Thymus (tissue), 11 donors: ENCODE data around the gene COL10A1. TPM values are rescaled to one million over a fixed set of nuclear protein-coding genes. Genes with fewer than 3 reads are reported as not detected.

Source experiments
- DNase-seq, 9 donors: peaks; one replicate each; pipeline ENCODE4 v3.0.0-alpha.2; 2013; ENCODE audit warnings: low spot score in 9 of 9, low read depth in 6 of 9, missing footprints in 1 of 9
- H3K27ac ChIP-seq, 2 donors: one replicate each; pipeline ENCODE4 v1.5.1; 2013; ENCODE audit warnings: control low read depth in 1 of 2, low read depth in 1 of 2, low read length in 1 of 2, mild to moderate bottlenecking in 1 of 2, moderate library complexity in 1 of 2
- H3K27me3 ChIP-seq, 2 donors: one replicate each; pipeline ENCODE4 v1.5.1; 2013; ENCODE audit warnings: low read length in 1 of 2; ENCODE audit not compliant: control insufficient read depth in 2 of 2, insufficient read depth in 1 of 2
- H3K36me3 ChIP-seq, 2 donors: one replicate each; pipeline ENCODE4 v1.5.1; 2013; ENCODE audit warnings: low read length in 1 of 2, mild to moderate bottlenecking in 1 of 2, moderate library complexity in 1 of 2; ENCODE audit not compliant: control insufficient read depth in 2 of 2, insufficient read depth in 2 of 2
- H3K4me1 ChIP-seq, 2 donors: one replicate each; pipeline ENCODE4 v1.5.1; 2013; ENCODE audit warnings: low read length in 2 of 2; ENCODE audit not compliant: control insufficient read depth in 2 of 2, insufficient read depth in 2 of 2
- H3K4me3 ChIP-seq, 2 donors: one replicate each; pipeline ENCODE4 v1.5.1; 2013; ENCODE audit warnings: low read length in 2 of 2, control low read depth in 1 of 2, mild to moderate bottlenecking in 1 of 2
- H3K9me3 ChIP-seq, 2 donors: one replicate each; pipeline ENCODE4 v1.5.1; 2013; ENCODE audit warnings: low read length in 1 of 2, mild to moderate bottlenecking in 1 of 2; ENCODE audit not compliant: control insufficient read depth in 2 of 2, insufficient read depth in 1 of 2
- WGBS: extraction: QIAGEN DNeasy Blood & Tissue Kit; methylation state at CpG from one replicate; pipeline ENCODE4 v1.1.7; 2013; 5-methylcytosine and 5-hydroxymethylcytosine counted together
- polyA plus RNA-seq: library from polyadenylated mRNA; stranded (reverse); fragments of 200-250 nt; gene quantifications from one replicate; pipeline ENCODE4 v1.2.3, GENCODE V29; 2013
- total RNA-seq: library from RNA; stranded (reverse); fragments of 120-200 nt; gene quantifications from one replicate; pipeline ENCODE4 v1.2.4, GENCODE V29; 2013
- donor health status: healthy.

The COL10A1 gene
- total and polyA plus RNA-seq, 2 donors = 0.21 to 0.24 TPM

DNA sequence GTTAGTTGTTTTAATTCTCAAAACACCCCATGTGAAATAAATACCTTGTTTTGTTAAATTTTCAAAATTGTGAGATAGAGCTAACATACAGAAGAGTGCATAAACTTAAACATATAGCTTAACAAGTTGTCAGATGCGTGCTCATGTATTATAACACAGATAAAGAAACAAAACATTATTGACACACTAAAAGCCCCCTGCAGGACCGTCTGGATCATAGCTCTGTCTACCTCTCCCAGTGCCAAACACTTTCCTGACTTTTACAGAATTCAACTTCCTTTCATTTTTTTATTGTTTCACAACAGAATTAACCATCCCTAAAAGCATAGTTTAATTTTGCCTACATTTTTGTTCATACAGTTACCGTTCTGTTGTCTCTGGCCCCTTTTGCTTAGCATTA, 47.4 kb downstream of the COL10A1 start:
- H3K27ac ChIP-seq = no peak overlapping the region
- 90% methylated on average over 3 of the region's 3 CpGs for WGBS
- no peaks in the 10 kb centered on the region for H3K9me3 ChIP-seq
- no peaks in the 10 kb centered on the region for H3K27me3 ChIP-seq
- DNase-seq = no peak
- H3K36me3 ChIP-seq = no peaks in the 10 kb centered on the region
- no peaks in the 10 kb centered on the region for H3K4me1 ChIP-seq
- H3K4me3 ChIP-seq = no peak overlapping the region

DNA sequence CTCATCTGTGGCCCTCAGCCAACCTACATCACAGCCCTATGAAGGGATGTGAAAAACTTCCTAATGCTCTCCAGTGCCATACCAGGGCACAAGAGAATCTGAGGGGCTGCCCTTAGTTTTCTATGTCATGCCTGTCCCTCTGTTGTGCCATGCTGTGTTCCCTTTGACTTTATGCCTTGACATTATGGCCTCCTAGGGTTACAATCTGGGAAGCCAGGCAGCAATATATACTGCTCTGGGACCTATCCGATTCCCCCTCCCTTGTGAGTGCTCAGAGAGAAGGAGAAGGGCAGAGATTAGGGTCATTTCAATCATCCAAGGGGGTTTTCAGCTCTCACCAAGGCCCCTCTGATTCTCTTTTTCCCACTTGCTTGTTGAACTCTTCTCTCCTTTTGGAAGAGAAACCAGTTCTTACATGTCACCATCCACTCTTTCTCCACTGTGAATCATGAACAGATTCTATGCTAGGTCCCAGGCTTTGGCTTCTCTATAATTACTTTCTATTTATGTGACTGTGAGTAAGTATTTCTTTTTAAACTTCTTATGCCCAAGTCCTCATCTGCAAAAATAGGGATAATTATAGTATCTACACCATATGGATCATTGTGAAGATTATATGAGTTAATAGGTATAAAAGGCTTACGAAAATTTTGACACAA, 51.1 kb downstream of the COL10A1 start:
- WGBS = 95% methylated on average over 2 of the region's 2 CpGs
- H3K36me3 ChIP-seq = no peaks in the 10 kb centered on the region

DNA sequence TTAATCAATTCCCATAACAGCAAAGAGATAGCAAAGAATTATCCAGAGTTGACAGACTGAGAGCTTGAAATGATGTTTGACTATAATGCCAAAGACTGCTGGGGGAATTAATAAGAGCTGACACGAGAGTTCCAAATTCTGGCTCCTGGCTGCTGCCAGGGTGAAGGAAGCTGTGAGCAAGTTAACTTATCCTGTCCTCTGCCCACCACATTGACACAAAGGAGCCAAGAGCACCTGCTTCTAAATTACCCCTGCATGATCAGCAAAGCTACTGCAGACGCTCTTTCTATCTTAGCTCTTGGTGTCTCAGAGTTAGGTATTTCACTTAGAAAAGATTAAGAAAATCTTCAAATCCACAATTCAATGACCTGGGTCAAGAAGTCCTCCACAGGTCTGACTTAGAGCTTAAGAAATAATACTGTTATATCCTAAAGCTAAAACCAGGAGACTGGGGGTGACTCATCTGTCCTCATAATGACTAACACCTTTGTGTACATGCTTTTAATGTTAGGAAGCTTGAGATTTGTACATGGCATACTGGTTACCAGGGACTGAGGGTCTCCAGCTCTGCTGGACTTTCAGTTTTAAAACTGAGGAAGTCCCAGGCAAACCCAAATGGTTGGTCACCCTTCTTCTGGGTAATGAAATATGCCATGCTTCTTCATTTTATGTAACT, 52.0 kb downstream of the COL10A1 start:
- Histone ChIP-seq H3K9me3 (no peaks in the 10 kb centered on the region), H3K27ac (no peak overlapping the region), H3K4me1 (no peaks in the 10 kb centered on the region), H3K27me3 (no peaks in the 10 kb centered on the region), H3K36me3 (no peaks in the 10 kb centered on the region), H3K4me3 (no peak overlapping the region)
- no peak for DNase-seq
- WGBS = 96% methylated on average over 2 of the region's 2 CpGs

More for the DNA sequence above, 51.1 kb downstream of the COL10A1 start:
- Histone ChIP-seq H3K4me3 (no peak overlapping the region), H3K9me3 (no peaks in the 10 kb centered on the region), H3K27ac (no peak overlapping the region), H3K27me3 (no peaks in the 10 kb centered on the region), H3K4me1 (no peaks in the 10 kb centered on the region)
- DNase-seq = no peak

DNA sequence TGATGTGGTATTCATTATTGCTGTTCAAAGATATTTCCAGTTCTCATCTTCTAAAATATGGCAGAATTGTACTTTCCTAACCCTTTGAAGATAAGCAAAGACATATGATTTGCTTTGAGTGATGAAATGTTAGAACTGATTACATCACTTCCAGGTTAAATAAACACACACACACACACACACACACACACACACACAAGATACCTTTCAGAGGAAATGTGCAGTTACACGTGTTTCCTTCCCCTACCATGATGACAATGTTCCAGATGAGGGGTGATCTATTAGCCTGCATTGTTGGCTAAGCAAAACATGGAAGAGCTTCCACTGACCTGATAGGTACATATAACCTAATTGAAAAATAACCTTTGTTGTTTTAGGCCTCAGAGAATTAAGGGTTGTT, 53.6 kb downstream of the COL10A1 start:
- no peak overlapping the region for H3K27ac ChIP-seq
- no peak for DNase-seq
- 20% methylated on average over 1 of the region's 1 CpG for WGBS
- no peaks in the 10 kb centered on the region for H3K4me1 ChIP-seq
- no peaks in the 10 kb centered on the region for H3K27me3 ChIP-seq
- no peaks in the 10 kb centered on the region for H3K36me3 ChIP-seq
- no peak overlapping the region for H3K4me3 ChIP-seq
- no peaks in the 10 kb centered on the region for H3K9me3 ChIP-seq

DNA sequence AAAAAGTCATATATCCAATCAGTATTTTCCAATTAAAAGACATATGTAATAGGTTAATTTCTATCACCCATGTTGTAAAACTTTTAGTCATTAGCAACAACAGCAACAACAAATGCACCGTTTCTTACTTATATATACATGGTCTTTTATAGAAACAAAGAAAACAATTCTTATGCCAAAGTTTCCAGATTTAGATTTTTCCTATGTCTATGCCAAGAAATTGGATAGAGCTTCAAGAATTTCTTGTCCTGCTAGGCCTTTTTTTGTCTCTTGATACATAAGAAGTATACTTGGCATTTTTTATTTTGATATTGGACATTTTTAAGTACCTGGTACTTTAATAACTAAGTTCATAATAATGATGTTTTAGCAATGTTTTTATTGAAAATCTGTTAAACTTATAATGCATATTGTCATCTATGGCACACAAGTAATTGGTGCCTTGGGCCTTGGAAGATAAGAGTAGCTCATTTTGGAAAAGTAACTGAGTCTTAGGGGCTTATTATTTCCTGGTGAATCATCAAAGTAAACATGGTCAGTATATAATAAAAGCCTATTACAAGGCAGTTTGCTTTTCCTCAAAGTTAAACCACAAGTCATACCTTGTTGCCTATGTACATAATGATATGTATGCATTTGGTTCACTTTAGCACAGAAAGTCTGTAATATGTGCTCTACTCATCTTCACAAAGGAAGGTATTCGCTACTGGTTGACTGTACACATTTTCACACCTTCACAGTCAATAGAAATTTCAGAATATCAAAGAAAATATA, 55.1 kb downstream of the COL10A1 start:
- Histone ChIP-seq H3K4me3 (no peak overlapping the region), H3K27ac (no peak overlapping the region), H3K4me1 (no peaks in the 10 kb centered on the region), H3K27me3 (no peaks in the 10 kb centered on the region), H3K36me3 (no peaks in the 10 kb centered on the region), H3K9me3 (no peaks in the 10 kb centered on the region)
- 91% methylated on average over 2 of the region's 2 CpGs for WGBS
- DNase-seq = no peak

DNA sequence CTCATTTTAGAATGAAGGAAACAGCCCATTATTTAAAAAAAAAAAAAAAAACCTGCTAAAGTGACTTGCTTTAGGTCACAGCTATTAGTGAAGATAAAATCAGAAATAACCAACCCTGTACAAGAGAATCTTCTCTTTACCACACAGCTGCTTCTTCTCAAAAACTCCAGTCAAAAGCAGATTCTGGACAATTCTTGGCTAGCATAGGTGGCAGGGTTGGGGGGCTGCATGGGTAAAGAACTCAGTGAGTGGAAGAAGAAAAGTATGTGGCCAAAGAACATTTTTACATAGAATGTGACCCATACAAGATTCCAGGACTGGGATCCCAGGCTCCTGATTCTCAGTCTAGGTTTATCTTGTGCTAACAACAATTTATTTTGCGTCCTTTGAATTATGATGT, 55.8 kb downstream of the COL10A1 start:
- no peaks in the 10 kb centered on the region for H3K4me1 ChIP-seq
- DNase-seq = no peak
- 96% methylated on average over 1 of the region's 1 CpG for WGBS

More for the DNA sequence above, 55.8 kb downstream of the COL10A1 start:
- Histone ChIP-seq H3K27me3 (no peaks in the 10 kb centered on the region), H3K4me3 (no peak overlapping the region), H3K36me3 (no peaks in the 10 kb centered on the region), H3K9me3 (no peaks in the 10 kb centered on the region), H3K27ac (no peak overlapping the region)

Other genes starting within 250 kb of the COL10A1 start
- 0.80 TPM for gene FRK, start 65.2 kb downstream of the COL10A1 start, total RNA-seq
- gene FRK, start 65.2 kb downstream of the COL10A1 start, polyA plus RNA-seq = 0.98 TPM
- 15.6 TPM for gene NT5DC1, start 25.3 kb downstream of the COL10A1 start, total RNA-seq
- 14.1 TPM for gene NT5DC1, start 25.3 kb downstream of the COL10A1 start, polyA plus RNA-seq
- 15.1 TPM for gene TSPYL4, start 127.9 kb upstream of the COL10A1 start, total RNA-seq
- gene TSPYL4, start 127.9 kb upstream of the COL10A1 start, polyA plus RNA-seq = 16.1 TPM
- 42.9 TPM for gene TSPYL1, start 153.8 kb upstream of the COL10A1 start, total RNA-seq
- gene TSPYL1, start 153.8 kb upstream of the COL10A1 start, polyA plus RNA-seq = 48.7 TPM
- 23.8 TPM for gene DSE, start 244.8 kb upstream of the COL10A1 start, total RNA-seq
- gene DSE, start 244.8 kb upstream of the COL10A1 start, polyA plus RNA-seq = 12.8 TPM